ENCODE data around the gene UBE2I.
"Not testable (repeated sequence)": the region's sequence is repeated elsewhere in the genome, so short reads cannot be mapped to it uniquely, and the experiment has no call there.

The UBE2I gene

DNA sequence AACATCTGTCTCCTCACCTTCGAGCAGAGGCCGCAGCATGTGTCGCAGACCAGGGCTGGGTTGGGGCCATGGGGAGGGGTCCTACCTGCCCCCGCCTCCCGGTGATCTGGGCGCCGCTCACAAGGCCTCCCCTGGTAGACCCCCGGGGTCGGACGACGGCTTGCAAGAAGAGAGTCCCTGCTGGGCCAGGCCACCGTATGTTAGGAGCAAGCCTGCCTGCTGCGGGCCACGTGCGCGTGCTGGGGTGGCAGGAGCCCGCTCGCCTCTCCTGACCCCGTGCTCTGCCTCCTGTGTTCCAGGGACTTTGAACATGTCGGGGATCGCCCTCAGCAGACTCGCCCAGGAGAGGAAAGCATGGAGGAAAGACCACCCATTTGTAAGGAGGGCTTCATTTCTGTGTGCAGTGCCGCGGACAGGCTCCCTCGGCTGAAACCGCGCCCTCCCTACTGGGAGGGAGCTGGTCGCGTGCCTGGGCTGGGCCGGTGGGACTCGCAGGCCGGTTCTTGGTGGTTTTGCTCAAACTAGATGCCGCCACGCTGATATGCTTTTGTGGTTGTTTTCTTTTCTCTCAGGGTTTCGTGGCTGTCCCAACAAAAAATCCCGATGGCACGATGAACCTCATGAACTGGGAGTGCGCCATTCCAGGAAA, 4.4 kb downstream of the UBE2I start:
- no peak for DNase-seq (ENCODE audit: low read depth in 2 of 2)

DNA sequence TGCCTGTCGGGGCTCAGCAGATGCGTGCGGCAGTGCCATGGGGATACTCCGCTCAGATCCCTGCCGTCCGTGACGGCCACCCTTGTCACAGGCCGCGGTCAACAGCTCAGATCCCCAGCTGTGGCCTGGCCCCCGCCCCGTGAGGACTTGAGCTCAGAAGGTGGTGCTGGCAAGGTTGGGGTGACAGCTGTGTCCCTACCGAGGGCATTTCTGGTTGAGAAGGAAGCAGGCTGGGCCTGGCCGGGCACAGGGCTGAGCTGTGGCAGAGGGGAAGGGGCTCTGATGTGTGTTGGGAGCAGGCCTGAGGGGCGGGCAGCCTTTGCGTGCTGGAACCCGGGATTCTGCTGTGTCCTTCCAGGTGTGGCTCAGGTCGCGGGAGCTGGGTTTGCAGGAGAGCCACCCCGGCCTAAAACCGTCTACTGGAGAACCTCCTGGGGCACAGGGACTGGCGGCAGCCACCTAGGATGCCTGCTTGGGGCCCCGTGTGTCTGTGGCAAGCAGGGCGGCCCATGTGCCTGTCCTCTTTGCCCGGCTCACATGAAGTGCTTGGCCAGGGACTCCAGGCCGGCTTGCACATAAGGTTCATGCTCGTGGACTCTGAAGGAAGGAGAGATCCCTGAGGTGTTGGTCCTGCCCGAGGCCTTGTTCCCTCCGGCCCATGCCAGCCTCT, 5.1 kb downstream of the UBE2I start:
- no peak for DNase-seq (ENCODE audit: low read depth in 2 of 2)

DNA sequence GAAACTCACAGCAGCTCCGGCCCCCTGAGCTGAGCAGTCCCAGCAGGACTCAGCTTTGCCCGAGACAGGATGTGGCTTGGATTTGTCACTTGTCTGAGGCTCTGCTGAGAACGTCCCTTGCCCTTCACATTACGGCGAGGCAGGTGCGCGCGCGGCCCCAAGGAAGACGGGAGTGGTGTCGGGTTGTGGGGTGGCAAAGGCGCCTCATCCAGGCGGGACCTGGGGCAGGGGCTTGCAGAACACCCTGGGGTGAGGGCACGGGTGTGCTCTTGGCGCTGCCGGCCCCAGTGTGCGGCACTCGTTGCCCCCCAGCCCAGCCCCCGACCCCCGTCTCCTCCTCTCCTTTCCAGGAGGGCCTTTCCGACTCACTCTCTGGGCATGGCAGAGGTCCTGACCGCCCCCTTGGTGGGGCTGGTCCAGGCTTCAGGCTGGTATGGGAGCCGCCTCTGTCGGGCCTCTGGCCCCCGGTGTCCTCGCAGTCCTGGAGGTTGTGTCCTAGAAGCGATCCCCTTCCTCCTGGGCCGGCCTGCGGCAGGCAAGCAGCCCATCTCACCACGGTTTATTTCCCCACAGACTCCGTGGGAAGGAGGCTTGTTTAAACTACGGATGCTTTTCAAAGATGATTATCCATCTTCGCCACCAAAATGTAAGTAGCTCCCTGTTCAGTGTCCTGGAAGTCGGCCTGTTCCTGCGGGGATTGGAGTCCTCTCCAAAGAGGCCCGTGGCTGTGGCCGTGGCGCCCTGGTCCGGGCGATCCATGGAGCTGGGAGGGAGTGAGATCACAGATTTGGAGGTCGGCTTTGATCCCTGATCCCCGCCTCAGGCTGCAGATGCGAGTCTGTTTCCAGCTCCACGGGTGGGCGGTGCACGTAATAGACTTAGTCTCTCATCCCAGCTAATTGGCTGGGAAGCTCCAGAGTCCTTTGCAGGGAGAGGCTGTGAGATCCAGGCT, 5.9 kb downstream of the UBE2I start:
- no peak for DNase-seq (ENCODE audit: low read depth in 2 of 2)

DNA sequence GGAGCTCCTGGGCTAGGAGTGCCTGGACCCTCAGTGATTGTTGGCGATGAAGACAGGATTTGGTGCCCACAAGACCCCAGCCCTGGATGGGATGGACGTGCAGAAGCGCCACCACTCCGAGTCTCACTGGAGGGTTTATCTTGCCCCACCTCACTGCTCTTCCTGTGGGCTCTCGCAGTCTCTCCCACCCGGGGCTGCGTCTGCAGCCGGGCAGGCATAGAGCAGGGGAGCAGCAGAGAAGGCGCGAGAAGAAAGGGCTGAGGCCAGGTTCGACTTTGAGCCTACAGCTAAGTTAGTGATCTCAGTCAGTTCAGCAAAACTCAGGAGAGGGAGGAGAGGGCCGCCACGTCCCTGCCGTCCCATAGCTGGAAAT, 6.6 kb downstream of the UBE2I start:
- DNase-seq (ENCODE audit: low read depth in 2 of 2): no peak

DNA sequence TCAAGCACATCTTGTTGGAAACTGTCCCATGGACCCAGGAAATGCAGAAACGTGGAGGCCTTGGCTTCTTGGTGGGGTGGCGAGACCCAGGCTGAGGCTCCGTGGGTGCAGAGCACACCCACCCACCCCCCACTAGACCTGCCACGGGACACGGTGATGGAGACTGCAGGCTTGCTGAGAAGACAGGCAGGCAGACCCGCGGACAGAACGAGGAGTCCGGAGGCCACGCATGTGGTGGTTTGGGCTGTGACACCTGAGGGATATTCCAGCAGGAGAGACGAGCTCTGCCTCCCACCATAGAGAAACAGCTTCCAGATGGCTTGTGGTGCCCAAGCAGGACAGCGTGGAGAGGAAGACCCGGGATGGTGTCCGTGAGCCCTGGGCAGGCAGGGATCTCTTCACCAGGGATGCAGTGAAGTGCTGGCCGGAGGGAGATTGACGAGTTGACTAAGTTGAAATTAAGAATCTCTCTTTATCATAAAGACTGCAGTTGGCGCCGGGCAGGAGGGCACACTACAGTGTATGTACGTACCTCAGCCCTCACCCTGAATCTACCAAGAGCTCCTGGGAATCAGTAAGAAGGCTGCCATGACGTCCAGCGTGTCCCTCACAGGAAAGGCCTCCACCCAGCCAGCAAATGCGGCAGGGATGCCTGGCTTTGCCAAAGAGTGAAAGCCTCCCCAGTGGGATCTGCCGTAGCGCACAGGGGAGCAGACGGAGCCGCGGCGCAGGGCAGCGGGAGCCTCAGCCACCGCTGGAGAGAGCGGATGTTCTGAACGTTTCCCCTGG, 8.2 kb downstream of the UBE2I start:
- no peak for DNase-seq (ENCODE audit: low read depth in 2 of 2)

DNA sequence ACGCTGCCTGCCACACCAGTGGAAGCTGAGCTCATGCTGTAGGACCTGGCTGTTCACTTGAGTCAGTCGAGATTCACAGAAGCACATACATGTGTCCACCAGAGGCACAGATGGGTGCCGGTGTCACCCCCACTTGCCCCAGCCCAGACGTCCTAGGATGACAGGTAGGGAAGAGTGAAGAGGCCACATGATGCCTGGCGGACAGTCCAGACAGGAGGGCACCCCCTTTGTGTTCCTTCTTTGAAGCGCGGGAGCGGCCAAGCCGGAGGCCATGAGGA, 8.8 kb downstream of the UBE2I start:
- DNase-seq (ENCODE audit: low read depth in 2 of 2): no peak

DNA sequence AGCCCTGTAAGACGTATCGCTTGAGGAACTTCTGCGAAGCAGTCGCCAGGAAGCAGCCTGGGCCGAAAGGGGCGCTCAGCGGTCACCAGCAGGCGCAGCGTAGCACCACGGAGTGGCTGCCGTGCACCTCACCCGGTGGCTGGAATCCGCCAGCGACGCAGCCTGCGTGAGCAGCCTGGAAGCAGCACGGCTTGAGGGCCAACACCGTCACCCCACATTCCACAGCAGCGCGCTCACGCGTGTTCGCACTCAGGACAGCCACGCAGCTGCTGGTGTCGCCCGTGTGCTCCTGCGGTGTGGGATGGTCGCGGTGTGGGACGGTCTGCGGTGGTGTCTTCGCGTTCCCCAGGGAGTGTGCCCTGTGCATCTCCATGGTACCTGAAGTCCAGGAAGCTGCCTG, 9.6 kb downstream of the UBE2I start:
- DNase-seq (ENCODE audit: low read depth in 2 of 2): no peak

DNA sequence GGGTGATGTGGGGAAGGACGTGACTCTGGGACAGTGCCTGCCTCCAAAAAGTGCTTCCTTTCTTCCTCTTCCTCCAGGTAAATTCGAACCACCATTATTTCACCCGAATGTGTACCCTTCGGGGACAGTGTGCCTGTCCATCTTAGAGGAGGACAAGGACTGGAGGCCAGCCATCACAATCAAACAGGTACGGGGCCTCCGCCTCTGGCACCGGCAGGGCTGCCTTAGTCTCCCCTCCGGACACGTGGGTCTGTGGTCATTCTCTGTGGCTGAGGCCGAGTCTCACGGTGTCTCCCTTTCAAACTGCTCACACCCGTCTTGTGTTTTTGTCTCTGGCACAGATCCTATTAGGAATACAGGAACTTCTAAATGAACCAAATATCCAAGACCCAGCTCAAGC, 10.7 kb downstream of the UBE2I start:
- no peak for DNase-seq (ENCODE audit: low read depth in 2 of 2)

DNA sequence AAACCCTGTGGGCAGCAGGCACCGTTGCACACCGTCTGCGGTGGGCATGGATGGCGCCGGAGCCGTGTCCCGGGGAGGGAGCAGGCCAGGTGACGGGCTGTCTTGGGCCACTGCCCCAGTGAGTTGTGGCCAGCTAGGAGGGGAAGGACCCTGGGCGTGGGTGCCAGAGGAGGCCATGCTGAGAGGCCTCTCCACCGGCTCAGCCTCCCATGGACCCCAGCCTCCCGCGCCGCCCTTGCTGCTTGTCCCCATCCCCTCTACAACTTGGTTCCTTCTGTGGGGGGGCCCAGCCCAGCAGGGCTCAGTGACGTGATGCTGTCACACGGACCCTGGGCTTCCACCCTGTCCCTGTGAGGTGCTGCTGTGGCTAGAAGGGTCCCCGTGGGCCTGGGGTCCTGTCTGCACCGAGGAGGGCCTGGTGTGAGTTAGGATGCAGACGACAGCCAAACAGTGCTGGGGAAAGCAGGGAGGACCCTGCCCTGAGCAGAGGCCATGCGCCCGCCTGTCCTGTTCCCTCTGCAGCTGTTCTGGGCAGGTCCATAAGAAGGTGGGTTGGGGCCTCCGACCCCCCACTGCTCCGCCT, 11.3 kb downstream of the UBE2I start:
- DNase-seq (ENCODE audit: low read depth in 2 of 2): no peak

DNA sequence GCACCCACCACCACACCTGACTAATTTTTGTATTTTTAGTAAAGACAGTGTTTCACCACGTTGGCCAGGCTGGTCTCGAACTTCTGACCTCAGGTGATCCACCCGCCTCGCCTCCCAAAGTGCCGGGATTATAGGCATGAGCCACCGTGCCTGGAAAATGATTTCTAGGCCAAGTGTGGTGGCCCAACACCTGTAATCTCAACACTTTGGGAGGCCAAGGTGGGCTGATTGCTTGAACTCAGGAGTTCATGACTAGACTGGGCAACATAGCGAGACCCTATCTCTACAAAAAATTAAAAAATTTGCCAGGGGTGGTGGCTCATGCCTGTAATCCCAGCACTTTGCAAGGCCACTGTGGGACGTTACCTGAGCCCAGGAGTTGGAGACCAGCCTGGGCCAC, 13.0 kb downstream of the UBE2I start:
- no peak for DNase-seq (ENCODE audit: low read depth in 2 of 2)

DNA sequence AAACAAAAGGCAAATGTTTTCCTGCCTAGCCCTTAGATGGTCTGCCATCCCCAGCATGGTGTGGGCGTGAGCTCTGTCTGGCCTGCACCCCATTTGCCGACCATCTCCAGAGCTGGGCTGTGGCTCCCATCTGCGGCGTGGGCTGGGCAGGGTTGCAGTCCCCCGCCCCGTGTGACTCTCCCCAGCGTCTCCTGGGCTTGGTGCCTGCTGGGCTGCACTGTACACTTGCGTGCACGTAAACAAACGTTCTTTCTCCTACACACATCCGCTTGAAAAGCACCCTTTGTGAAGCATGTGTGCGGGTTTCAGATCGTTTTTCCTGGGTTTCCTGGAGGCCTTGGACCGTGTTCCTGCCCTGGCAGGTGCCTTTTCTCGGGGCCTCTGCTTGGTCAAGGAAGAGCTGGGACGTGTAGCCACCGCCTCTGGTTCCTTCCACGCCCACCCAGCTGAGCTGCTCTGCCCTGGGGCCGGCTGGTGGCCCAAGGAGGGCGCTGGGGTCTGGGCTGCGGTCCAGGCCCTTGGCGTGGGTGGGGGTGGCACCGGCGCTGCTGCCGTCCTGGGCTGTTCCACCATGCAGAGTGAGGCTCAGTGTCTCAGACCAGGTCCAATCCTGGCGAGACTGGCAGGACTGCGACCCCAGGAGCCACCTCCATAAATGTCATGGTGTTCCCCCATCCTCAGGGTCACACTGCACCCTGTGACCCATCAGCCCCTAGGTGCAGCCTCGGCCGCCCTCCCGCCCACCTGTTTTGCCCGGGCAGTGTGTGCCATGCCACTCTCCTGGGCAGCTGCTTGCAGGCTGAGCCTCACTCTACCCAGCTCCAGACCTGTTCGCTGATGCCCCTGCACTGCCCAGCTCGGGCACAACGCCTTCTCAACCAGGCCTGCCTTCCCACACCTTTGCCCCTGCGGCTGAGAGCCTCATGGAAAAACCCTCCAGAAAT, 14.1 kb downstream of the UBE2I start:
- no peak for DNase-seq (ENCODE audit: low read depth in 2 of 2)

DNA sequence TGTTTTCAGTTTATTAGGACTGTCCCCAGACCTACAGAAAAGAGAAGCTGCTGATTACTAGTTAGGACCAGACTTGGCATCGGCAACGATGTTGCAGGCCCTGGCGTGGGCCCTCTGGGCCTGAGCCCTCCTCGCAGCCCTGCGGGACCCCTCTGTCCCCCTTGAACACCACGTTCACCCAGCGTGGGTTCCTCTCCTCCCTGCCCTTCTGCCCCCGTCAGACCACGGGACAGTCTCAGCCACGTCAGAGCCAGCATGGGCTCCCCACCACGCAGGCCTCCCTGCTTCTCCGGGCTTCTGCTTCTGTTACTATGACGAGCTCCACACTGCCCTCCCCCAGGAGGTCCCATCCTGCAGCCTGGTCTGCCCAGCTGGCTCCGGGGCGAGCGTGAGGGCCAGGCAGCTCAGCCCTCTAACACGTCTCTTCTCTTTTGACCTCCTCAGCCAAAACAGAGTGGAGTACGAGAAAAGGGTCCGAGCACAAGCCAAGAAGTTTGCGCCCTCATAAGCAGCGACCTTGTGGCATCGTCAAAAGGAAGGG, 14.9 kb downstream of the UBE2I start:
- no peak for DNase-seq (ENCODE audit: low read depth in 2 of 2)

DNA sequence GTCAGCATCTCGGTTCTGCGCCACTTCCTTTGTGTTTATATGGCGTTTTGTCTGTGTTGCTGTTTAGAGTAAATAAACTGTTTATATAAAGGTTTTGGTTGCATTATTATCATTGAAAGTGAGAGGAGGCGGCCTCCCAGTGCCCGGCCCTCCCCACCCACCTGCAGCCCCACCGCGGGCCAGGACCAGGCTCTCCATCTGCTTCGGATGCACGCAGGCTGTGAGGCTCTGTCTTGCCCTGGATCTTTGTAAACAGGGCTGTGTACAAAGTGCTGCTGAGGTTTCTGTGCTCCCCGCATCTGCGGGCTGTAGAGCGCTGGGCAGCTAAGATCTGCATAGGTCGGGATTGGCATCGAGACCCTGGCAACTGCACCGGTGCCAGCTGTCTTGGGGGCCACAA, 15.8 kb downstream of the UBE2I start:
- DNase-seq (ENCODE audit: low read depth in 2 of 2): no peak

DNA sequence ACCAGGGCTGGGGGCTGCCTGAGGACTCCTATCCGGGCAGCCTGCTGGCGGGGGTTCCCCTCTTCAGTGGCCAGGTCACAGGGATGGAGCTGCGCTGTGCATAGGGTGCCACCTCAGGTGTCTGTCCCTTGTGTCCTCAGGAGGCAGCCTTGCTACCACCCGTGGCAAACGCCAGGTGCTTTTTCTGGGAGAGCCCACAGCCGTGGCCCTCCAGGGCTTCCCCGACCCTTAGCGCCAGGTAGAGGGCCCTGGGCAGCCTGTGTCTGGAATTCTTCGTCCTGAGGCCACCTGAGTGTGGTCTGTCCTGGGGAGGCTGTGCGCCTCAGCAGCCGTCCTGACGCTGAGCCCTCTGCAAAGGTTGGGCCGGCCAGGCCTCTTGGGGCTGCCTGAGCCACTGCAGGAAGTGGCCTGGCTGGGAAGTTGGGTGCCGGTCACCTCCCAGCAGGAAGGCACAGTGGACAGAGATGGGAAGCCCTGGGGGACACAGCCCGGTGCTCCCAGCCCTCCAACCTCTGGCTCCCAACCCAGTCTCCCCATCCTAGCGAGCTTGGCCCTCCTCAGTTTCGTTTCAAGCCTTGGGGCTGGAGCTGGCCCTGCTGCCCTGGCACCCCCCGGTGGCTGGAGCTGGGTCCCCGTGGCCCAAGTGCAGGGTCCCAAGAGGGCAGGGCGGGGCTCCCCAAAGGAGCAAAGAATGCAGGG, 16.4 kb downstream of the UBE2I start:
- DNase-seq (ENCODE audit: low read depth in 2 of 2): no peak

DNA sequence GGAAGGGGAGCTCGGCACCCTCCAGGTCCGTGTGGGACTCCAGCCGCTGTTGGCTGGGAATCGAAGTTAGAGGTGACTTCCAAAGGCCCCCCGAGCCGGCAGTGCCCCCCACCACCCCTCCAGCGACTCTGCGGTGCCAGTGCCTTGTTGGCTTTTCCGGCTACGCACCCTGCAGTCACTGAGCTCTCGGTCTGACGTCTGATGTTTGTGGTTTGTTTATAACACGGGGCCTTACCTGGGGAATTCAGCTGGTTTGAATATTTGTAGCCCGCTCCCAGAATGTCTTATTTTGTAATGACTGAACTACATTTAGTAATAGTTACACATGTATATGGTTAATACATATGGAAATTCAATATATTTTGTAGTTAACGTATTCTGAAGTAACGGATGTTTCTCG, 17.0 kb downstream of the UBE2I start:
- DNase-seq (ENCODE audit: low read depth in 2 of 2): no peak

DNA sequence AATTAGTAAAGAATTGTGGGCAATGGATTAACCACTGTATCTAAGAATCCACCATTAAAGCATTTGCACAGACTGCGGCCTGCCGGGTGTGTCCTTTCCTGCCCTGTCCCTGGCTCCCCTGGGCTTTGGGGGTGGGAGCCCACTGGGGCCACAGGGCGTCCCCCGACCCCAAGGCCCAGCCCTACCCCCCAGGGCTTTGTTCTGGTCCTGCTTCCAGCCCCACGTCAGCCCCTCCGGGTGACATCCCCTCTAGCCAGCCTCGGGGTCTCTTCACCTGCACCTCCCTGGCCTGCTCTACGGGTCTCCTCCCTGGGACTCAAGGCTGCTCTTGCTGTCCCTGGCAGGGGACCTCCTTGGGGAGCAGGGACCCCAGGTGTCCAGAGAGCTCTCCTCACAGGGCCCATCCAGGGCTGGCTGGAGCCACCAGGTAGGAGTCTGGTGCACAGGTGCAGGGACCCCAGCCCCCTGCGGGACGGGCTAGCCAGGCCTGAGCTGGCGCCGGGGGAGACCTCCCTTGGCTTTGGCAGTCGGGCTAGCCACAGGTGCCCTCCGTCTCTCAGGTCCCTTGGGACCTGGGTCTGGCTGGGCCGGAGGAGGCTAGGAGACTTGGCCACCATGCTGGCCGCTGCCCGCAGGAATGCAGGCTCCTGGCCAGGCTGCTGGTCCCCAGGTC, 17.6 kb downstream of the UBE2I start:
- no peak for DNase-seq (ENCODE audit: low read depth in 2 of 2)

DNA sequence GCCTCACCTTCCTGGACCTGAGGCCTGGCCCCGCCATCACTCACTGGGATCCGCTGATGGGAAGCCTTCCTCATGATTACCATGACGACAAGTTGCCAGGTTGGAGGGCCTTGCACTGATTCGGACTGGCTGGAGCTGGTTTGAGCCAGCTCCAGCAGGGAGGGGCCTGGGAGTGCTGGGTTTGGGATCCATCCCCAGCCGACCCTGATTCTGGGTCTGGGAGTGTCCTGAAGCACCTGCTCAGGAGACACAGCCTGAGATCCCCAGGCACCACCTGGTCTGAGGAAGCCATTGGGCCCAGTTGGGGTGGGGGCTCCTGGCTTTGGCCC, 18.1 kb downstream of the UBE2I start:
- DNase-seq (ENCODE audit: low read depth in 2 of 2): no peak

DNA sequence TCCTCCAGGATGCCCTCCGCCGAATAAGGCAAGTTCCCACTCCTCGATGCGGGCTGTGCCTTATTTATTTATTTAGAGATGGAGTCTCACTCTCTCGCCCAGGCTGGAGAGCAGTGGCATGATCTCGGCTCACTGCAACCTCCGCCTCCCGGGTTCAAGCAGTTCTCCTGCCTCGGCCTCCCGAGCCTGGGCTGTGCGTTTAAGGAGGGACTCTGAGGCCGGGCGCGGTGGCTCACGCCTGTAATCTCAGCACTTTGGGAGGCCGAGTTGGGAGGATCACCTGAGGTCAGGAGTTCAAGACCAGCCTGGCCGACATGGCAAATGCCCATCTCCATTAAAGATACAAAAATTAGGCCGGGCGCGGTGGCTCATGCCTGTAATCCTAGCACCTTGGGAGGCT, 18.7 kb downstream of the UBE2I start:
- DNase-seq (ENCODE audit: low read depth in 2 of 2): not testable (repeated sequence)

DNA sequence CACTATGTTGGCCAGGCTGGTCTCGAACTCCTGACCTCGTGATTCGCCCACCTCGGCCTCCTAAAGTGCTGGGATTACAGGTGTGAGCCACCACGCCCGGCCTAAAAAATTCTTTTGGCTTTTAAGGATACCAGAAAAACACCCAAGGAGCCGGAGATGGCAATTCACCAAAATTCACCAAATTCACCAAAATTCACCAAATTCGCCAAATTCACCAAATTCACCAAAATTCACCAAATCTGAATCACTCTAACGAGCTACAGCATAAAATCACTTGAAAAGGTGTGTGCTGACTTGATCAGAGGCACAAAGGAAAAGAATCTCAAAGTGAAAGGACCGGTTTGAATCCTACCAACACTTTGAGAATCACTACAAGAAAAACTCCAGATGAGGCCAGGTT, 19.5 kb downstream of the UBE2I start:
- not testable (repeated sequence) for DNase-seq (ENCODE audit: low read depth in 2 of 2)
